ENCODE data around the gene SPATA3.

- TF ChIP-seq CTCF (IDR thresholded peaks at IDR 0.05; ENCODE audit: low read depth, low read length, poor library complexity, severe bottlenecking) (no peak), EZH2phosphoT487 (IDR thresholded peaks at IDR 0.05; ENCODE audit: borderline replicate concordance, low read length) (no peak)
These were observed 20.0 kb downstream of the SPATA3 start for GRCh38 chr2:231015926-231016325.

Data from DOHH2 (cell line).